Ramos (cell line): ENCODE measurements around the gene ELMOD3.
"Not testable (repeated sequence)": the region's sequence is repeated elsewhere in the genome, so short reads cannot be mapped to it uniquely, and the experiment has no call there.

Source experiments
- in situ Hi-C: fragments of 300-500 bp; cut with MboI; formaldehyde crosslinking; loops from one replicate; pipeline ENCODE4 v1.14.3; 2022; ENCODE audit warnings: low sequenced_read_pairs; ENCODE audit not compliant: unreplicated experiment

ELMOD3 gene

GRCh38 chr2:85327822-85328617, 26.5 kb upstream of the ELMOD3 start, which contains the start of gene TGOLN2:
TGOLN2 (minus strand) TSS chr2:85327989; CDS start chr2:85327962, 27 bp downstream.
- in situ Hi-C loops: no loop called here

DNA sequence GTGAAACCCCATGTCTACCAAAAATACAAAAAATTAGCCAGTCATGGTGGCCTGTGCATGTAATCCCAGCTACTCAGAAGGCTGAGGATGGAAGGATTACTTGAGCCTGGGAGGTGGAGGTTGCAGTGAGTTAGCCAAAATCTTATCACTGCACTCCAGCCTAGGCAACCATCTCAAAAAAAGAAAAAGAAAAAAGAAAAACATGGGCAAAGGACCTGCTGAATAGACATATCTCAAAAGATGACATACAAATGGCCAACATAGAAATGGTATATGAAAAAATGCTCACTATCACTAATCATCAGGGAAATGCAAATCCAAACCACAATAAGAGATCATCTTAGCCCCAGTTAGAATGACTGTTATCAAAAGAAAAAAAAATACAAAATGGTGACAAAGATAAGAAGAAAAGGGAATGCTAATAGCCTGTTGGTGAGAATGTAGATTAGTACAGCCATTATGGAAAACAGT, 25.4 kb upstream of the ELMOD3 start:
- in situ Hi-C loops: no loop called here

DNA sequence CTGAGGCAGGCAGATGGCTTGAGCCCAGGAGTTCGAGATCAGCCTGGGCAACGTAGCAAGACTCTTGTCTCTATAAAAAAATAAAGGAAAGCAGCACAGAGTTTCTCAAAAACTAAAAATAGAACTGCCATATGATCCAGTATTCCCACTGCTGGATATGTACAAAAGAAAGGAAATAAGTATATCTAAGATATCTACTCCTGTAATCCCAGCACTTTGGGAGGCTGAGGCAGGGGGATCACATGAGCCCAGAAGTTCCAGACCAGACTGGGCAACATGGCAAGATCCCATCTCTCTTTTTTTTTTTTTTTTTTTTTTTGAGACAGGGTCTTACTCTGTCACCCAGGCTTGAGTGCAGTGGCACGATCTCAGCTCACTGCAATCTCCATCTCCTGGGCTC, 24.9 kb upstream of the ELMOD3 start:
- in situ Hi-C loops: not testable (repeated sequence)

DNA sequence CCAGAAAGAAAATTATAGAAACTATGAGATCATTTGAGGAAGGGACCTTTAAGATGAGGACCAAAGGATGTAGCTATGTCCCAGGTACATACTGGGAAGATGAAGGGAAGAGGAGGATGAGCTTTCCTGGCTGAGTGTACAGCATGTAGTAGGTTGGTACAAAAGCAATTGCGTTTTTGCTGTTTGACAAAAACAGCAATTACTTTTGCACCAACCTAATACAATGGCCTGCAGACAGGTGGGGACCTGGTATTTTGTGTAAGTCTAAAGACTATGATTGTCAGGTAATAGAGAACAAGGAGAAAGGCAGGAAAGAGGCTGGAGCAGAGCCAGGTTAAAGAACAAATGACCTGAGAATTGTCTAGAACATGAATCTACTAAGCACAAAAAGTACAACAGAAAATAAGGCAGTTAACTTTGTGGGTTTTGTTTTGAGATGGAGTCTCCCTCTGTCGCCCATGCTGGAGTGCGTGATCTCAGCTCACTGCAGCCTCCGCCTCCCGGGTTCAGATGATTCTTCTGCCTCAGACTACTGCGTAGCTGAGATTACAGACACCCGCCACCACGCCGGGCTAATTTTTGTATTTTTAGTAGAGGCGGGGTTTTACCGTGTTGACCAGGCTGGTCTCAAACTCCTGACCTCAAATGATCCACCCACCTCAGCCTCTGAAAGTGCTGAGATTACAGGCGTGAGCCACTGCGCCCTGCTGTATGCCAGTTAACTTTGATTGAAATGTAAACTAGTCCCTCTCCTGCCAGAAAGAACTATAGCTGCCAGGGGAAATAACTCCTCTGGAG, 23.5 kb upstream of the ELMOD3 start:
- in situ Hi-C loops: no loop called here

GRCh38 chr2:85333877-85334276, 20.7 kb upstream of the ELMOD3 start:
- in situ Hi-C loops: not testable (repeated sequence)

DNA sequence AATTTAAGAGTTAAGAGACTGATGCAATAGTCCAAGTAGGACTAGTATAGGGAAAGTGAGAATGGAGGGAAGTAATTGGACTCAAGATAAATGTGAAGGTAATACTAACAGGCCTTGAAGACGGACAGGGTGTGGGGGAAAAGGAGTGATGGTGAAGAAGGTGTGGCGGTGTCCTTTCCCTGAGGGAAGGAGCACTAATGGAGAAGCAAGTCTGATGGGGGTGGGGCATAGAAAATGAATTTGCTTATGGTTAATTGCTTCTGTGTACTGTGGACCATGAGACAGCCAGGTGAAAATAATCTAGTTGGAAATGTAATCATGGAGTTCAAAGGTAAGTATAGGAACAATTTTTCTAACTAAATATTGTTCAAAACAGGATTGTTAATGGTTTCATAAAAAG, 19.6 kb upstream of the ELMOD3 start:
- in situ Hi-C loops: no loop called here

GRCh38 chr2:85340034-85340892, 14.3 kb upstream of the ELMOD3 start:
- in situ Hi-C loops: no loop called here

- in situ Hi-C loops: no loop called here
Observed at GRCh38 chr2:85341269-85342029, 13.1 kb upstream of the ELMOD3 start.

DNA sequence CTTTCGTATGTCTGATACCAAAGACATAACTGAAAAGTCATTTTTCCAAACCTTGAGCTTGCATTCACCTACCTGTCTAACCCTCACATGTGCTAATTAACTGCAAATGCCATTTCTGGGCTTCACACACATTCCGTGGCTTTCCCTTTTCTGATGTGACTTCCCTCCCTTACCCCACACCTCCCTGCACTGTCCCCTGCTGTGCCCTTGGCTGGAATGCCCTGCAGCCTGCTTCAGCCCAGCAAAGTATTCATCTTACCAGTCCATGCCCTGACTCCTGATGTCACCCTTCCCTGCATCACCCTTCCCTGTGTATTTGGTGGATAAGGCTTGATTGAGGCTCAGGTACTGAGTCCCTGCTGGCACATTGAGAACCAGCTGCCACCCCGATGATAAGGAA, 12.4 kb upstream of the ELMOD3 start:
- in situ Hi-C loops: no loop called here

GRCh38 chr2:85343207-85343895, 11.2 kb upstream of the ELMOD3 start:
- in situ Hi-C loops: not testable (repeated sequence)

DNA sequence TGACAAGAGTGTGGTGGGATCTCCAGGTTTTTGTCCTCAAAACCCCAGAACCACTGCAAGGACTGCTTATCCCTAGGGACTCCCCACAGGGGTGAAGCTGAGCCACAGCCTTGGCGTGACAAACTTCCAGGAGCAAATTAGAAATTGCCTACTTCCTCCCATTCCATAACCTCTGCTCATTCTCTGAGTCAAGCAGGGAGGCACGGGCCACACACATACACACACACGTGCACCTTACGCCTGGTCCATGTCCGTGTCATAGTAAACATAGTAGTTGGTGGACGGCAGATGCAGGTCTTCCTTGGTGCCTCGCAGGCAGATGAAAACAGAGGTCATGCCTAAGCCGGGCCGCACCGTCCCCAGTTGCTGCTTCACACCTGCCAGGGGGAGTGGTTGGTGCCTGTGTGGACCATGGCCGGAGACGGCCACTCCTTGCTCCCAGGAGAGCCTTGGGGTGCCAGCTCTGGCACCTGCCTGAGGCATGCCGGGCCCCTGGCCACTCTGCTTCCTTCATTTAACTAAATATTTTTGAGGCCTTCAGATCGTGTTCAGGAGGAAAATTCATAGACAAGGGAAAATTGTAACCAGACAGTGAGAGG, 10.1 kb upstream of the ELMOD3 start:
- in situ Hi-C loops: no loop called here

DNA sequence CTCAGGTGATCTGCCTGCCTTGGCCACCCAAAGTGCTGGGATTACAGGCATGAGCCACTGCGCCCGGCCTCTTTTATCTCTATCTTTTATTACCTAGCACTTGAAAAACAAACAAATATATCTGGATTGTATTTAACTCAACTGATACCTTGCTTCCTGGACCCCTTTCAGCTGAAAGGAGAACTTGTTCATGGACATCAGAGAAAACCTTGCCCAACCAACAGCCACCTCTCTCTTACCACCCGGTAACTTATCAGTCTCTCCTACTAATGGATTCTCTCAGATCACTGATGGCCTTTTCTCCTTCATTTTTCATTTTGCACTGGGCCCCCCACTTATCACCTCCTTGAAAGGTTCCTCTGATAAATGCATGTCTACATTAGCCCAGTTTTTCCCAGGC, 7.0 kb upstream of the ELMOD3 start:
- in situ Hi-C loops: no loop called here

GRCh38 chr2:85353876-85354285, 688 bp upstream of the ELMOD3 start:
- in situ Hi-C loops: no loop called here

DNA sequence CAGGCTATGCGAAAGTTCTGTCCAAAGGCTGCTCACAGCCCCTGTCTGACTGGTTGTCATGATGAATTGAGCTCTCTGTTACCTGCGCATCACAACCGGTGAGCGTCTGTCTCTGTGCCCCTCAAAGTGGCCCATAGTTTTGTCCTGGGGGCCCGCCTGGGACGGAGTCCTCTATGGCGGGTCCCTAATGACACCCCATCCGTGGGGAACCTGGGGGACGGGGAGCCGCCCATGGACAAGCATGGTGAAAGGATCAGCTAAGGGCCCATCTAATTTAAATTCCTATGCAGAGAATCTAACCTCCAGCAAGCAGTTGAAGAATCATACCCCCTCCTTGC, 473 bp downstream of the ELMOD3 start:
- in situ Hi-C loops: no loop called here

DNA sequence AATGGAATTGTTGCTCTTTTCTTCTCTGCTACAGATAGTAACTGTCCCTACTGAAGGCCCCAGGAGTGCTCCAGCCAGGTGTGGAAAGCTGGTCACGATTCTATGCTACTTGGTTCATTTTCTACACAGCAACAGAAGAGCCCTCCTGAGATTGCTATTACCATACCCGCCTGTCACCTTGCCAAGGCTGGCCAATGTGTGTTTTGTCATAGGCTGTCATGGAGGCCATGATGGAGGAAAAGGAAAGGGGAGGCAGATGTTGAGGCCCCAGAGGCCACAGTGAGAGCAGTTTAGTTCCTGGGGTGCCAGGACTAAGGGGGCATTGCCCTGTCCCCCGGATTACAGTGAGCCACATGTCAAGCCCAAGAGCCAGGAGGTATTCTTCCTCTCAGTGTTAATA, 952 bp downstream of the ELMOD3 start:
- in situ Hi-C loops: no loop called here

GRCh38 chr2:85356186-85356585, 1.6 kb downstream of the ELMOD3 start:
- in situ Hi-C loops: no loop called here

GRCh38 chr2:85357736-85358135, 3.2 kb downstream of the ELMOD3 start:
- in situ Hi-C loops: no loop called here

GRCh38 chr2:85362653-85363387, 8.3 kb downstream of the ELMOD3 start:
- in situ Hi-C loops: not testable (repeated sequence)
